ENCODE results near the gene KLHDC7A. TPM values are rescaled to one million over a fixed set of nuclear protein-coding genes. Genes with fewer than 3 reads are reported as not detected.

Gene KLHDC7A
- total RNA-seq, 6 donors from 2014 or later: under 0.01 to 5.6 (median 1.8) TPM

- 60 to 63% methylated on average over 7 to 8 of the region's 8 CpGs for WGBS, 2 donors
- peak in 1 of 2 donors; percentile 81 for DNase-seq
Measured at GRCh38 chr1:18464665-18465050, 16.1 kb upstream of the KLHDC7A start.

GRCh38 chr1:18466676-18467075, 14.1 kb upstream of the KLHDC7A start:
- no peak for DNase-seq
- no peak overlapping the region for H3K4me3 ChIP-seq
- 66 to 67% methylated on average over 7 of the region's 7 CpGs for WGBS, 2 donors

More at GRCh38 chr1:18464665-18465050, 16.1 kb upstream of the KLHDC7A start:
- Histone ChIP-seq H3K4me3 (no peak overlapping the region), H3K27ac (peak overlapping the region in 1 of 4 donors; percentile 58), H3K4me1 (peaks cover 0 to 6% (median 0%) of the 10 kb centered on the region in 4 donors), H3K9me3 (no peaks in the 10 kb centered on the region), H3K27me3 (no peaks in the 10 kb centered on the region), H3K36me3 (no peaks in the 10 kb centered on the region)
- ATAC-seq (ENCODE audit: low FRiP score in 2 of 2): peak; percentile 25 to 39
- no peak for TF ChIP-seq EP300 (IDR thresholded peaks at IDR 0.05)
- no peak for TF ChIP-seq CTCF (IDR thresholded peaks at IDR 0.05)

GRCh38 chr1:18468570-18468969, 12.2 kb upstream of the KLHDC7A start:
- Histone ChIP-seq H3K27ac (no peak overlapping the region), H3K9me3 (no peaks in the 10 kb centered on the region), H3K4me1 (peaks cover 0 to 6% (median 0%) of the 10 kb centered on the region in 4 donors), H3K27me3 (no peaks in the 10 kb centered on the region), H3K4me3 (no peak overlapping the region), H3K36me3 (no peaks in the 10 kb centered on the region)
- 67 to 73% methylated on average over 6 of the region's 6 CpGs for WGBS, 2 donors
- no peak for DNase-seq
- no peak for TF ChIP-seq CTCF (IDR thresholded peaks at IDR 0.05)
- TF ChIP-seq EP300 (IDR thresholded peaks at IDR 0.05): no peak
- no peak for TF ChIP-seq POLR2A (IDR thresholded peaks at IDR 0.05)
- no peak for TF ChIP-seq POLR2AphosphoS5 (IDR thresholded peaks at IDR 0.05)
- ATAC-seq (ENCODE audit: low FRiP score in 2 of 2): no peak

More at GRCh38 chr1:18466676-18467075, 14.1 kb upstream of the KLHDC7A start:
- no peak overlapping the region for H3K27ac ChIP-seq
- no peaks in the 10 kb centered on the region for H3K9me3 ChIP-seq
- peaks cover 0 to 6% (median 0%) of the 10 kb centered on the region in 4 donors for H3K4me1 ChIP-seq
- TF ChIP-seq CTCF (IDR thresholded peaks at IDR 0.05) (no peak), EP300 (IDR thresholded peaks at IDR 0.05) (no peak), POLR2A (IDR thresholded peaks at IDR 0.05) (no peak), POLR2AphosphoS5 (IDR thresholded peaks at IDR 0.05) (no peak)
- ATAC-seq (ENCODE audit: low FRiP score in 2 of 2): no peak
- no peaks in the 10 kb centered on the region for H3K27me3 ChIP-seq
- H3K36me3 ChIP-seq: no peaks in the 10 kb centered on the region

GRCh38 chr1:18469514-18469913, 11.2 kb upstream of the KLHDC7A start:
- no peak for ATAC-seq (ENCODE audit: low FRiP score in 2 of 2)
- TF ChIP-seq POLR2A (IDR thresholded peaks at IDR 0.05) (no peak), CTCF (IDR thresholded peaks at IDR 0.05) (no peak), POLR2AphosphoS5 (IDR thresholded peaks at IDR 0.05) (no peak), EP300 (IDR thresholded peaks at IDR 0.05) (no peak)
- 72 to 74% methylated on average over 8 of the region's 8 CpGs for WGBS, 2 donors
- H3K4me1 ChIP-seq: no peaks in the 10 kb centered on the region
- H3K36me3 ChIP-seq: no peaks in the 10 kb centered on the region
- no peaks in the 10 kb centered on the region for H3K27me3 ChIP-seq
- DNase-seq: no peak
- no peak overlapping the region for H3K27ac ChIP-seq
- no peaks in the 10 kb centered on the region for H3K9me3 ChIP-seq
- H3K4me3 ChIP-seq: no peak overlapping the region

GRCh38 chr1:18470671-18471355, 9.9 kb upstream of the KLHDC7A start:
- Histone ChIP-seq H3K27ac (no peak overlapping the region), H3K9me3 (no peaks in the 10 kb centered on the region), H3K4me1 (no peaks in the 10 kb centered on the region), H3K36me3 (no peaks in the 10 kb centered on the region), H3K4me3 (no peak overlapping the region), H3K27me3 (no peaks in the 10 kb centered on the region)
- TF ChIP-seq EP300 (IDR thresholded peaks at IDR 0.05) (no peak), POLR2A (IDR thresholded peaks at IDR 0.05) (no peak), CTCF (IDR thresholded peaks at IDR 0.05) (no peak), POLR2AphosphoS5 (IDR thresholded peaks at IDR 0.05) (no peak)
- WGBS, 2 donors: 70 to 73% methylated on average over 10 to 12 of the region's 12 CpGs
- DNase-seq (no peak), ATAC-seq (ENCODE audit: low FRiP score in 2 of 2) (no peak)

Measured in upper lobe of left lung (tissue), 6 donors.